Measurements from ENCODE around the gene MAPK8IP3.
"Not testable (repeated sequence)": the region's sequence is repeated elsewhere in the genome, so short reads cannot be mapped to it uniquely, and the experiment has no call there.

Gene MAPK8IP3

DNA sequence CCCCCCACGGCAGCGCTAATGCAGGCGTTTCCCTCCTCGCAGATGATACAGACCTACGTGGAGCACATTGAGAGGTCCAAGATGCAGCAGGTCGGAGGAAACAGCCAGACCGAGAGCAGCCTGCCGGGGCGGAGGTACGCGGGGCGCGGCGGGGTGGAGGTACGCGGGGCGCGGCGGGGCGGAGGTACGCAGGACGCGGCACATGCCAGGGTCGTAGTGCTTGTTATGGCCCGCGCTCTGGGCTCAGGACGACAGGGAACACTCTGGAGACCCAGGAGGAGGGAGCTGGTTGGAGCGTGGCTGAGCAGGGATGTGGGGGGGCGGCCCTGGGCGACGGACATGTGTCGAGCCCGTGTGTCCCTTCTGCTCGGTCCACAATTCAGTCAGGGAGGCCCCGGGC lies 23.4 kb downstream of the MAPK8IP3 start:
- Histone ChIP-seq H3K79me1 (ENCODE audit: low read length) (no peaks in the 10 kb centered on the region), H3K23ac (ENCODE audit: low read length) (no peak overlapping the region), H3K56ac (ENCODE audit: low read length) (no peak overlapping the region), H3K27me3 (ENCODE audit: insufficient read depth, low read length, poor library complexity) (no peaks in the 10 kb centered on the region), H3K4me3 (ENCODE audit: low read length) (no peak overlapping the region), H3K4ac (ENCODE audit: low read depth, low read length) (no peak overlapping the region), H3K4me1 (ENCODE audit: control insufficient read depth, low read depth, low read length) (no peaks in the 10 kb centered on the region), H2BK5ac (ENCODE audit: low read length) (no peak overlapping the region), H3K36me3 (ENCODE audit: control insufficient read depth, insufficient read depth, low read length) (peaks cover 2% of the 10 kb centered on the region), H2AK5ac (ENCODE audit: low read length) (no peak overlapping the region), H3K27ac (ENCODE audit: low read depth, low read length) (no peak overlapping the region), H2BK15ac (replicated peaks; ENCODE audit: low read depth) (no peak overlapping the region), H3K18ac (ENCODE audit: low read length) (no peak overlapping the region), H3K79me2 (ENCODE audit: control insufficient read depth, insufficient read depth, low read length) (no peaks in the 10 kb centered on the region), H4K8ac (ENCODE audit: low read depth, low read length) (no peak overlapping the region), H4K5ac (ENCODE audit: low read length) (no peak overlapping the region), H3K4me2 (ENCODE audit: low read length) (no peak overlapping the region), H3K9ac (ENCODE audit: low read length) (no peak overlapping the region), H2BK120ac (ENCODE audit: low read depth, low read length) (no peak overlapping the region)
- no CpG with 5 or more reads among the region's 35 CpGs for WGBS (ENCODE audit: extremely low coverage, insufficient coverage, low lambda C conversion rate)
- no peak for DNase-seq

DNA sequence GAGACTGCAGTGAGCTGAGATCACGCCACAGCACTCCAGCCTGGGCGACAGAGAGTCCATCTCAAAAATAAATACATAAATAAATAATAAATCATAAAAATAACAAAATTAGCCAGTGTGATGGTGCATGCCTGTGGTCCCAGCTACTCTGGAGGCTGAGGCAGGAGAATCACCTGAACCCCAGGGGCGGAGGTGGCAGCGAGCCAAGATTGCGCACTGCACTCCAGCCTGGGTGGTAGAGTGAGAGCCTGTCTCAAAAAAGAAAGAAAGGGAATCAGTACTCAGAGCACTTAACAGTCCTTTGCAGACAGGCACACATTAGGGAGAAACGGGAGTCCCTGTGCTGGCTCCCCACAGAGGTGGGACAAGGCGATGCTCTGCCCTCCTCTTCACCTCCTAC lies 25.1 kb downstream of the MAPK8IP3 start:
- no peak overlapping the region for H3K4me3 ChIP-seq (ENCODE audit: low read length)
- no peaks in the 10 kb centered on the region for H3K79me1 ChIP-seq (ENCODE audit: low read length)
- no peak overlapping the region for H2BK5ac ChIP-seq (ENCODE audit: low read length)
- no peak overlapping the region for H2AK5ac ChIP-seq (ENCODE audit: low read length)
- DNase-seq = no peak
- no peak overlapping the region for H4K8ac ChIP-seq (ENCODE audit: low read depth, low read length)
- H3K4ac ChIP-seq (ENCODE audit: low read depth, low read length) = no peak overlapping the region
- H3K56ac ChIP-seq (ENCODE audit: low read length) = no peak overlapping the region
- H3K27me3 ChIP-seq (ENCODE audit: insufficient read depth, low read length, poor library complexity) = no peaks in the 10 kb centered on the region
- H2BK120ac ChIP-seq (ENCODE audit: low read depth, low read length) = no peak overlapping the region
- no peak overlapping the region for H3K18ac ChIP-seq (ENCODE audit: low read length)
- H4K5ac ChIP-seq (ENCODE audit: low read length) = no peak overlapping the region
- H3K27ac ChIP-seq (ENCODE audit: low read depth, low read length) = no peak overlapping the region
- no peak overlapping the region for H2BK15ac ChIP-seq (replicated peaks; ENCODE audit: low read depth)
- no peaks in the 10 kb centered on the region for H3K79me2 ChIP-seq (ENCODE audit: control insufficient read depth, insufficient read depth, low read length)
- H3K9ac ChIP-seq (ENCODE audit: low read length) = no peak overlapping the region
- H3K4me2 ChIP-seq (ENCODE audit: low read length) = no peak overlapping the region
- H3K4me1 ChIP-seq (ENCODE audit: control insufficient read depth, low read depth, low read length) = no peaks in the 10 kb centered on the region
- no CpG with 5 or more reads among the region's 7 CpGs for WGBS (ENCODE audit: extremely low coverage, insufficient coverage, low lambda C conversion rate)
- H3K36me3 ChIP-seq (ENCODE audit: control insufficient read depth, insufficient read depth, low read length) = peaks cover 1% of the 10 kb centered on the region
- H3K23ac ChIP-seq (ENCODE audit: low read length) = no peak overlapping the region

DNA sequence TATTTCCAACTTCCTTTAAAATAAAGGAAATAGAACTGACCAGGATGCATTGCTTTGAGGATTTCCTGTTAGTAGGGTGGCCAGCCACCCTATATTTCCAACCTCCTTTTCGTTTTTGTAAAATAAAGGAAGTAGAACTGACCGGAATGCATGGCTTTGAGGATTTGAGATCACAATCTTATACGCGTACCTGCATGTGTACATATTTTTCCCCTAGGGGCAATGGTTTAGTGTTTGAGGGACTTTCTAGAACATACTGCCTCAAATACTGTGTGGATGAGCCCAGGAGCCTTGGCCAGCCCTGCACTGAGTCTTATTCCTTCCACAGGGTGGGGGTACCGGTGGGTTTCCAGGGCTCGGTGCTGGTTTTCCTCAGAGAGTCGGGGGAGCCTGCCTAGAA lies 25.6 kb downstream of the MAPK8IP3 start:
- Histone ChIP-seq H3K4me1 (ENCODE audit: control insufficient read depth, low read depth, low read length) (no peaks in the 10 kb centered on the region), H3K56ac (ENCODE audit: low read length) (no peak overlapping the region), H3K36me3 (ENCODE audit: control insufficient read depth, insufficient read depth, low read length) (no peaks in the 10 kb centered on the region), H4K8ac (ENCODE audit: low read depth, low read length) (no peak overlapping the region), H2BK120ac (ENCODE audit: low read depth, low read length) (no peak overlapping the region), H2BK15ac (replicated peaks; ENCODE audit: low read depth) (no peak overlapping the region), H3K9ac (ENCODE audit: low read length) (no peak overlapping the region), H3K27me3 (ENCODE audit: insufficient read depth, low read length, poor library complexity) (no peaks in the 10 kb centered on the region), H3K4ac (ENCODE audit: low read depth, low read length) (no peak overlapping the region), H3K4me2 (ENCODE audit: low read length) (no peak overlapping the region), H3K18ac (ENCODE audit: low read length) (no peak overlapping the region), H3K27ac (ENCODE audit: low read depth, low read length) (no peak overlapping the region), H3K79me2 (ENCODE audit: control insufficient read depth, insufficient read depth, low read length) (no peaks in the 10 kb centered on the region), H2BK5ac (ENCODE audit: low read length) (no peak overlapping the region), H4K5ac (ENCODE audit: low read length) (no peak overlapping the region), H3K79me1 (ENCODE audit: low read length) (no peaks in the 10 kb centered on the region), H3K4me3 (ENCODE audit: low read length) (no peak overlapping the region), H3K23ac (ENCODE audit: low read length) (no peak overlapping the region), H2AK5ac (ENCODE audit: low read length) (no peak overlapping the region)
- no CpG with 5 or more reads among the region's 7 CpGs for WGBS (ENCODE audit: extremely low coverage, insufficient coverage, low lambda C conversion rate)
- no peak for DNase-seq

DNA sequence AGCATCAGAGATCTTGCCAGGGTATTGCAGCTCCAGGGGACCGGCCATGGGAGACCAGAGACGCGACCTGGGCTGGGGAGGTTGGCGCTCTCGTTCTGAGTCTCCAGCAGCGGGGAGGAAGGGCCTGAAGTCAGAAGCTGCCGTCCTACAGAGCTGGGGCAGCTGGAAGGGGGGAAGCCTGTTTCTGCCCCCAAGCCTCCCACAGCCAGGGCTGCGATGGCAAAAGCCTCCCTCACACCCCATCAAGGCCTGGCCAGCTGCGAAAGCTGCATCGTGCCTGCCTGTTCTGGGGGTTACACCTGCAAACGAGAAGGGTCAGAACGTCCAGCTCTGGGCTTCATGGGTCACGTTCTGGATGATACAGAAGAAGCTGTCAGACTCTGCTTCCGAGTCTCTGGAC lies 26.1 kb downstream of the MAPK8IP3 start:
- Histone ChIP-seq H3K79me1 (ENCODE audit: low read length) (no peaks in the 10 kb centered on the region), H3K27ac (ENCODE audit: low read depth, low read length) (no peak overlapping the region), H3K79me2 (ENCODE audit: control insufficient read depth, insufficient read depth, low read length) (no peaks in the 10 kb centered on the region), H2BK5ac (ENCODE audit: low read length) (no peak overlapping the region), H4K5ac (ENCODE audit: low read length) (no peak overlapping the region), H3K4ac (ENCODE audit: low read depth, low read length) (no peak overlapping the region), H3K36me3 (ENCODE audit: control insufficient read depth, insufficient read depth, low read length) (no peaks in the 10 kb centered on the region), H4K8ac (ENCODE audit: low read depth, low read length) (no peak overlapping the region), H3K18ac (ENCODE audit: low read length) (no peak overlapping the region), H2BK120ac (ENCODE audit: low read depth, low read length) (no peak overlapping the region), H3K4me3 (ENCODE audit: low read length) (no peak overlapping the region), H2BK15ac (replicated peaks; ENCODE audit: low read depth) (no peak overlapping the region), H3K23ac (ENCODE audit: low read length) (no peak overlapping the region), H3K9ac (ENCODE audit: low read length) (no peak overlapping the region), H2AK5ac (ENCODE audit: low read length) (no peak overlapping the region), H3K56ac (ENCODE audit: low read length) (no peak overlapping the region), H3K4me2 (ENCODE audit: low read length) (no peak overlapping the region), H3K27me3 (ENCODE audit: insufficient read depth, low read length, poor library complexity) (no peaks in the 10 kb centered on the region), H3K4me1 (ENCODE audit: control insufficient read depth, low read depth, low read length) (no peaks in the 10 kb centered on the region)
- no CpG with 5 or more reads among the region's 14 CpGs for WGBS (ENCODE audit: extremely low coverage, insufficient coverage, low lambda C conversion rate)
- no peak for DNase-seq

DNA sequence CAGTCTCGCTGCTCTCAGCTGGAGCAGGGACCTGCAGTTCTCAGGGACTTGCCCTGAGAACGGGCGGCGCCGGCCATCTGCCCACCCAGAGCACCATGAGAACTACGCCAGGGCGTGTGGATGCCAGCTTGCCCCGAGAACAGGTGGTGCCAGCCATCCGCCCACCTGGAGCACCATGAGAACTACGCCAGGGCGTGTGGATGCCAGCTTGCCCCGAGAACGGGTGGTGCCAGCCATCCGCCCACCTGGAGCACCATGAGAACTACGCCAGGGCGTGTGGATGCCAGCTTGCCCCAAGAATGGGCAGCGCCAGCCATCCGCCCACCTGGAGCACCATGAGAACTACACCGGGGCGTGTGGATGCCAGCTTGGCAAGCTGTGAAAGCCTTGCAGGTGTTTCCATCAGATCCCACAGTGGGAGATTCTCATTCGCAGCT lies 26.6 kb downstream of the MAPK8IP3 start:
- not testable (repeated sequence) for H2BK120ac ChIP-seq (ENCODE audit: low read depth, low read length); H3K23ac ChIP-seq (ENCODE audit: low read length); H3K4me1 ChIP-seq (ENCODE audit: control insufficient read depth, low read depth, low read length); H3K27me3 ChIP-seq (ENCODE audit: insufficient read depth, low read length, poor library complexity); H4K8ac ChIP-seq (ENCODE audit: low read depth, low read length); H3K79me2 ChIP-seq (ENCODE audit: control insufficient read depth, insufficient read depth, low read length); H2AK5ac ChIP-seq (ENCODE audit: low read length); H3K4me3 ChIP-seq (ENCODE audit: low read length); H3K36me3 ChIP-seq (ENCODE audit: control insufficient read depth, insufficient read depth, low read length); H3K79me1 ChIP-seq (ENCODE audit: low read length); H2BK5ac ChIP-seq (ENCODE audit: low read length); H3K4me2 ChIP-seq (ENCODE audit: low read length); H2BK15ac ChIP-seq (replicated peaks; ENCODE audit: low read depth); H3K9ac ChIP-seq (ENCODE audit: low read length); H3K4ac ChIP-seq (ENCODE audit: low read depth, low read length); H3K27ac ChIP-seq (ENCODE audit: low read depth, low read length); DNase-seq; H3K18ac ChIP-seq (ENCODE audit: low read length); H4K5ac ChIP-seq (ENCODE audit: low read length); H3K56ac ChIP-seq (ENCODE audit: low read length)
- WGBS (ENCODE audit: extremely low coverage, insufficient coverage, low lambda C conversion rate) = no CpG with 5 or more reads among the region's 21 CpGs

DNA sequence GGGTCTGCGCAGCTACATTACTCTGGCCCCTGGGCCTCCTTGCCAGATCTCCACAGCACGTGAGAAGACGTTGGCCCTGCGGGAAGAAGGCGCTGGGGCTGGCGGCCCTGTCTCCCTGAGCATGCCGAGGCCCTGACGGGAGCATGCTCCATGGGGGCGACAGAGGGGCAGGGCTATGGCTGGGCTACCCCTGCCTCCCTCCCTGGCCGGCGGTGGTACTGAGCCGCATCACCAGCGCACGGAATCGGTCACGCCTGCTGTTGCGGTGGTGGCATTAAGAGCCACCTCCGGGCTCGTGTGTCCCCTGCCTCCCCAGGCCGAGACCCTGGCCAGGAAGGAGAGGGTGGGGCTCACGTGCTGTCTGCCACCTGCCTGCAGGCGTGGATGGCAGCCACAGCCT lies 28.1 kb downstream of the MAPK8IP3 start:
- H3K9ac ChIP-seq (ENCODE audit: low read length) = no peak overlapping the region
- H2BK15ac ChIP-seq (replicated peaks; ENCODE audit: low read depth) = no peak overlapping the region
- H2AK5ac ChIP-seq (ENCODE audit: low read length) = no peak overlapping the region
- H3K4me3 ChIP-seq (ENCODE audit: low read length) = no peak overlapping the region
- H3K79me1 ChIP-seq (ENCODE audit: low read length) = no peaks in the 10 kb centered on the region
- no peak overlapping the region for H3K56ac ChIP-seq (ENCODE audit: low read length)
- no peaks in the 10 kb centered on the region for H3K79me2 ChIP-seq (ENCODE audit: control insufficient read depth, insufficient read depth, low read length)
- H3K27me3 ChIP-seq (ENCODE audit: insufficient read depth, low read length, poor library complexity) = no peaks in the 10 kb centered on the region
- no peak overlapping the region for H3K4ac ChIP-seq (ENCODE audit: low read depth, low read length)
- no peak overlapping the region for H3K23ac ChIP-seq (ENCODE audit: low read length)
- no peak overlapping the region for H4K8ac ChIP-seq (ENCODE audit: low read depth, low read length)
- no peak overlapping the region for H4K5ac ChIP-seq (ENCODE audit: low read length)
- H2BK120ac ChIP-seq (ENCODE audit: low read depth, low read length) = no peak overlapping the region
- no peaks in the 10 kb centered on the region for H3K4me1 ChIP-seq (ENCODE audit: control insufficient read depth, low read depth, low read length)
- H3K27ac ChIP-seq (ENCODE audit: low read depth, low read length) = no peak overlapping the region
- no peak overlapping the region for H3K18ac ChIP-seq (ENCODE audit: low read length)
- WGBS (ENCODE audit: extremely low coverage, insufficient coverage, low lambda C conversion rate) = no CpG with 5 or more reads among the region's 22 CpGs
- no peak overlapping the region for H3K4me2 ChIP-seq (ENCODE audit: low read length)
- DNase-seq = no peak
- H2BK5ac ChIP-seq (ENCODE audit: low read length) = no peak overlapping the region
- H3K36me3 ChIP-seq (ENCODE audit: control insufficient read depth, insufficient read depth, low read length) = no peaks in the 10 kb centered on the region
